Right ventricle myocardium inferior (tissue), 1 donor: ENCODE data around the gene SNW1. TPM values are rescaled to one million over a fixed set of nuclear protein-coding genes. Genes with fewer than 3 reads are reported as not detected.

Experiments used
- ATAC-seq: fragments of 200-7000 bp; cut with Tn5 transposase; one replicate; pipeline ENCODE4 v1.9.1; 2020; ENCODE audit warnings: mild to moderate bottlenecking, moderate library complexity
- DNase-seq: peaks from one replicate; pipeline ENCODE4 v3.0.0; 2021; ENCODE audit errors: missing footprints
- intact Hi-C: fragments of 100-400 bp; cut with DNase I; formaldehyde crosslinking; loops from one replicate; pipeline ENCODE4 v1.11.0; 2022
- total RNA-seq: library from RNA; stranded (reverse); fragmentation: NEBNext Ultra II Directional; extraction: Animal tissue kit (Norgen Biotek cat#: 25700); gene quantifications from one replicate; pipeline ENCODE4 v1.2.1, GENCODE V29; 2021
- donor health status: DM: no; HTN: yes; CAD: no; lungs with severe emphysema.

The SNW1 gene
- total RNA-seq, 1 donor from 2014 or later = 49.0 TPM

DNA sequence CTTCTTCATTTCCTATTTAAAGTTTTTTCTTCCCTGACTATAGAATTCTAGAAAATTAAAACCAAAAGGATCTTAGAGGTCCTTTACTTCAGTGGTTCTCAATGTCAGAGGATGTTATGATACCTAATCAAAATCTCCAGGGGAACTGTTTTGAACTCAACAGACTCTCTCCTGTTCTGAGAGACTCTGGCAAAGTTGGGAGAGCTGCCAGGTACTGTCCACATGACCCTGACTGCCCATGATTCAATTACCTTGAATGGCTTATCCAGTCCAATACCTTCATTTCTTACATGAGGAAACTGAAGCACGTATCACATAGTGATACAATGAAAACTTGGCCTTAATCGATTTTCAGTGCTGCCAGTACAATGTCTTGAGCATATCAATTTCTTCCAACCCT, 69.7 kb downstream of the SNW1 start:
- DNase-seq (no peak), ATAC-seq (peak; percentile 91)
- intact Hi-C loops = no loop called here

DNA sequence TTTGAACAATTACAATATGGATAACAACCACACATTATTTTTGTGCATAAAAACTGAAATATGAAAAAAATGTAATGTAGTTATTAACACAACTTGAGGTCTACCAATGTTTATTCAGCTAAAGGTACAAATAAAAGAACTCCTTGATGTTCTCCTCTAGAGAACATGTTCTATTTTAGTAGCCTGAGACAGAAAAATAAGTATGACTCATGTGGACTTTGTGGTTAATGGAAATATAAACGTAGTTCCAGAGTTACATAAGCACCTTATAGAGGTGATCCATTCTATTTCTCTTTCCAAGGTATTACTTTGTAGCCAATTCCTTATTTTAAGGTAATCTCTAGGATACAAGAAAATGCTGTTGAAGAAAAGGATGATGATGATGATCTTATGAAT, 78.8 kb downstream of the SNW1 start:
- no peak for ATAC-seq
- intact Hi-C loops = no loop called here
- DNase-seq = no peak

DNA sequence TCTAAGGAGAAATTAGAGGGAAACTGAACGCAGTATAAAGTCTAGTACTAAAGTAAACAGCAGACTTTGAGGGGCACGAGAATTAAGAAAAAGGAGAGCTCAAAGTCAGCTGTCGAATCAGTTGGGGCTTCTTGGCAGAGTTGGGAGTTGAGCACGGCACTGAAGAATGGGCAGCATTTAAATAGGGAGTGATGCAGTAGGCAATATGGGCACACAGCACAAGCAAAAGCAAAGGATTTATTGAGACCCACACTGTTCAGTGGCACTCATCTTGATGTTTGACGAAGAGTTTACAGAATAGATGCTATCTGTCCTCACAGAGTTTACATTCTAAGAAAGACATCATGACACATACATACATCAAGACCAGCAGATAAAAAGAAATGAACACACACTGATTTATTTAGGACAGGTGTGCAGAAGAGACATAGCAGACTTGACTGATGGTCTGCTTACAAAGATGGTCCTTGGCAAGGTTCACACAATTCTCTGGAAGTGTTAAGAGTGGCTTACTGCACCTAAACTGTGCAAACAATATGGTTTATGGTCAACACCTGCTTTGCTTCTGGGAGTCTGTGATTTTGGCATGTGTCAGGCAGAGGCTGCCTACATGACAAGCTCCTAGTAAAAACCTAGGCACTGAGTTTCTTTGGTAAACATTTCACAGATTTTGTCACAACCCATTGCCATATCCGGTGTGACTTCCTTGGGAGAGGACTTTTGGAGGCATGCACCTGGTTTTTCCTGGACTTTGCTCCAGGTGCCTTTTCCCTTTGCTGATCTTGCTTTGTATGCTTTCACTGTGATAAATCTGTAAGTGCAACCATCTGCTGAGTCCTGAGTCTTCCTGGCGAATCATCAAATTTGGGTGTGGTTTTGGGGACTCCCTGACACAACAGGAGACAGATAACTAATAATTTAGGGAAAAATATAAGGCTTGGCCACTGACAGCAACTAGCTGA, 79.5 kb downstream of the SNW1 start:
- DNase-seq (no peak), ATAC-seq (no peak)
- intact Hi-C loops = no loop called here

DNA sequence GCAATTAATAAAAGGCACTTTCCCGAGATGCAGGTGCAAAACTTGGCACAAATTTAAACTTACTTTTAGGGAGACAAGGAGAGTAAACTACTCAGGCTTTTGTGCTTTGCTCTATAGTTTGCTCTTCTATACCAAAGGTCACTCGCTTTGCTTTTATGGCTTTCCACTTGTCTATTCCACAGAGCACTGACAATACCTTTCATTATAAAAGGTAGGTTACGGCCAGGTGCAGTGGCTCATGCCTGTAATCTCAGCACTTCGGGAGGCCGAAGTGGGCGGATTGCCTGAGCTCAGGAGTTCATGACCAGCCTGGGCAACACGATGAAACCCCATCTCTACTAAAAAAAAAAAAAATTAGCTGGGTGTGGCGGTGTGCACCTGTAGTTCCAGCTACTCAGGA, 86.0 kb downstream of the SNW1 start:
- intact Hi-C loops = no loop called here
- ATAC-seq = no peak

DNA sequence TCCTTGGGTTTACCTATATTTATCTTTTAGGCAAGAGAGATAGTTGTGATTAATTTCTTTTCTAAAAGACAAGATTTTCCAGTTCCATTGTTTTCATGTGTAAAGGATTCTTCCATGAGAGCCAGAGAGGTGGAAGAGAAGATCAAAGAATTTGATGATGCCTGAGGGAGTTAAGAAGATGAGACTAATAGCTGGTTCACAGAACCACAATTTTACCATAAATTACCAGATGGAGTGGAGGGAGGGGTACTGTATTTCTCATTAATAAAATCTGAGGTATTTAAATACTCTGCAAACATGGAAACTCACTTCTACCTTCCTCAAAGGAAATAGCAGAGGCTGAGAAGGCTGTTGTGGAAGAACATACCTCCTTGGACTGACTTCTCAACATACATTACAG, 87.8 kb downstream of the SNW1 start:
- ATAC-seq (no peak), DNase-seq (no peak)
- intact Hi-C loops = no loop called here

More for the DNA sequence above, 86.0 kb downstream of the SNW1 start:
- no peak for DNase-seq

Other genes starting within 250 kb of the SNW1 start
- gene SPTLC2, start 144.5 kb downstream of the SNW1 start, total RNA-seq = 10.8 TPM
- gene ALKBH1, start 53.1 kb downstream of the SNW1 start, total RNA-seq = 12.8 TPM
- 205 TPM for gene SLIRP, start 53.1 kb downstream of the SNW1 start, total RNA-seq
- 8.7 TPM for gene ADCK1, start 39.0 kb upstream of the SNW1 start, total RNA-seq